GM19328 (cell line): ENCODE measurements around the gene CPED1.
A peak's percentile ranks its signal among the peaks of the same experiment; 100 is the strongest.
"Not testable (repeated sequence)": the region's sequence is repeated elsewhere in the genome, so short reads cannot be mapped to it uniquely, and the experiment has no call there.

Experiments used
- ATAC-seq: cut with Tn5 transposase; IDR thresholded peaks from one replicate; pipeline ENCODE4 v1.9.1; 2021; ENCODE audit warnings: mild to moderate bottlenecking, moderate library complexity; ENCODE audit not compliant: unreplicated experiment

CPED1 gene

DNA sequence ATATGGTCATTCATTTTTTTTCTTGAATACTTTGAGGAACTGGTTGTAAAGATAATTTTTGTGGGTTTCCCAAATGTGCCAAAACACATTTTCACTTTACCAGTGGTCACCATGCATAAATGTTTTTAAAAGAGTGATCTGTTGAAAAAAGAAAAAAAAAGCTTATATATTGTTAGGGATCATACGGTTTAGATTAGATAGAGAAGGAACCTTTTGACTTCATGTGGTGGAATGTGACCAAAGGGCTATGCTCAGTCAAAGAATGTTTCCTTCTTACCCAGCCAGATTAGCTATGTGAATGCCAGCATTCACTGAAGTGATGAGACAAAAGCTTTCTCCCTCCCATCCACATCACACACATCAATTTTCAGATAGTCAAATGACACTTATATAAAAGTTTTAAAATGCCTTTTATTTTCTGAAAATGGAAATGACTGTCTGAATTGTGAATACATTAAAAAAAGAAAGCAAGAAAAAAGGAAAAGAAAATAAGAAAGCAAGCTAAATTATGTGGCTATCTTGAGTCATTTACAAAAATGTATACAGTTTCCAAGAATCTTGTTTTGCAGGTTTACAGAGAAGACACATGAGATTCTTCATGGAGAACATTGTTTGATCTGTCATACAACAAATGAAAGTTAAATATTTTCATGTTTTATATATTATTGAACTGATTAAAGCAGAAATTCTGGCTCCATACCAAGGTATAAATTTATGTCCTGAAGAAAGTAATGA is 8.6 kb upstream of the CPED1 start:
- ATAC-seq, result no peak

DNA sequence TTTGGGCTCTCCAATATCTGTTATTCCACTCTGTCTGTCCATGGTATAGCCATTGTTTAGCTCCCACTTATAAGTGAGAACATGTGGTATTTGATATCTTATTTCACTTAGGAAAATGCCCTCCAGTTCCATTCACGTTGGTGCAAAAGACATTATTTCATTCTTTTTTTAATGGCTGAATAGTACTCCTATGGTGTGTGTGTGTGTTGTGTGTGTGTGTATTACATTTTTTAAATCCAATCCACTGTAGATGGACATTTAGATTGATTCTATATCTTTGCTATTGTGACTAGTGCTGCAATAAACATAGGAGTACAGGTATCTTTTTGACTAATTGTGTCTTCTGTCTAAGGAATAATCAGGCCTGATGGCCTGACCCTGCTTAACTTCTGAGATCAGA is 7.4 kb upstream of the CPED1 start:
- ATAC-seq, result no peak

DNA sequence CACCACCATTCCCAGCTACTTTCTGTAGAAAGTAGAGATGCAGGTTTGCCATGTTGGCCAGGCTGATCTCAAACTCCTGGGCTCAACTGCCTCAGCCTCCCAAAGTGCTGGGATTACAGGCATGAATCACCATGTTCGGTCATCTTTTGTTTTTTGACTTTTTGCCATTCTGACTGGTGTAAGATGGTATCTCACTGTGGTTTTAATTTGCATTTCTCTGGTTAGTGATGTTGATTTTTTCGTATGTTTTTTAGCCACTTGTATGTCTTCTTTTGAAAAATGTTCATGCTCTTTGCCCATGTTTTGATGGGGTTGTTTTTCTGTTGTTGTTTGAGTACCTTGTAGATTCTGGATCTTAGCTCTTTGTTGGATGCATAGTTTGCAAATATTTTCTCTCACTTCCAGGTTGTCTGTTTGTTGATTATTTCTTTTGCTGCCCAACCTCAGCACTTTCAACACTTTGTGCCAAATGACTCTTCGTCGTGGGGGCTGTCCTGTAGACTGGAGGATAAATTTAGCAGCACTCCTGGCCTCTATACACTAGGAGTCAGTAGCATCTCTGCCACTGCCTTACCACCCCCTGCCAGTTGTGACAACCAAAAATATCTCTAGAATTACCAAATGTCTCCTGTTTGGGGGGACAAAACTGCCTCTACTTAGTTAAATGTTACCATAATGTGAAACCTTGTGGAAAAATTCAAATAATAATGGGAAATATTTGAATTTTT is 6.5 kb upstream of the CPED1 start:
- ATAC-seq, result no peak

DNA sequence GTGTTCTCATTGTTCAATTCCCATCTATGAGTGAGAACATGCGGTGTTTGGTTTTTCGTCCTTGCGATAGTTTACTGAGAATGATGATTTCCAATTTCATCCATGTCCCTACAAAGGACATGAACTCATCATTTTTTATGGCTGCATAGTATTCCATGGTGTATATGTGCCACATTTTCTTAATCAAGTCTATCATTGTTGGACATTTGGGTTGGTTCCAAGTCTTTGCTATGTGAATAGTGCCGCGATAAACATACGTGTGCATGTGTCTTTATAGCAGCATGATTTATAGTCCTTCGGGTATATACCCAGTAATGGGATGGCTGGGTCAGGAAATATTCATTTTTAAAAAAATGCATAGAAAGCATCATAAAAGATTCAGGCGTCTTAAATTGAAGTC is 4.9 kb upstream of the CPED1 start:
- ATAC-seq, result not testable (repeated sequence)

DNA sequence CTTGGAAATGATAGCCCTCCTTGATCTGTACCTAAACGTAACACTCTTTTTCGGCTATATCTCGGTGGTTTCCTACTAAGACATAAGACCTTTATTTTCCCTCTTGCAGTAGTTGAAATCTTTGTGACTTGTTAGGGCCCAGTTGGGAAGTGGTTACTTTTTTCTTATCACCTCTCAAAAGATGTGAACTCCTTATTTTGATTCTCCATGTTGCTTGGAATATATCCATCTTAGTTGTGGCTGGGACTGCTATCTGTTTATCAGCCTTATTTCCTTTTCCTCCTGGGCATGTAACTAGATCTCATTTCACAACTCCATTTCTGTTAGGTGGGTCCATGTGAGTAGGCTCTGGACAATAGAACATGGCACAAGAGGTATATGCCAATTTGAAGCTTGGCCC is 4.1 kb upstream of the CPED1 start:
- no peak for ATAC-seq

DNA sequence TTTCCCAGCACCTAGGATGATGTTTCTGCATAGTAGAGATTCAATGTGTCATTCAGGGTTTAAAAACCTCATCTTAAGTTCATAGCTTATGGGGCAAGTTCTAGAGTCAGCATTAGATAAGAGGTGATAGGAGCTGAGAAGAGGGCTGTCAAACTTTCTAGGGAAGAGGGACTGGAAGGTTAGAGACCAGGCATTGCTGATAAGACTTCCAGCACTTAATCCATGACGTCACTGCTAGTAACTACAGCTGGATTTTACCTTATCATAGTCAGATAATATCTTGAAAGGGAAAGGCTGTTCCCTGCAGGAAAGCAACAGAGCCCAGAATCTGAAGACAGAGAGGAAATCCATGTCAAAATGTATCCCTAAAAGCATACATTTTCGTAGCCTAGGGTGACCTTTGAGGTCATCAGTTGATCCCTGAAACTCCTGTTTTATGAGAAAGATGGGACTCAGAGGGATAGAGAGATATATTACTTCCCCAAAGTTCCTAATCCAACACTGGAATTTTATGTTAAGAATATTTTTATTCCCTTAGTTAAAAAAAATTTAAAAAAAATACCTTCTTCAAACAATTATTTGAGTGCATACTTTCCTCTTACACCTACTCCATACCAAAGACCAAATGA is 3.3 kb upstream of the CPED1 start:
- ATAC-seq, result no peak

DNA sequence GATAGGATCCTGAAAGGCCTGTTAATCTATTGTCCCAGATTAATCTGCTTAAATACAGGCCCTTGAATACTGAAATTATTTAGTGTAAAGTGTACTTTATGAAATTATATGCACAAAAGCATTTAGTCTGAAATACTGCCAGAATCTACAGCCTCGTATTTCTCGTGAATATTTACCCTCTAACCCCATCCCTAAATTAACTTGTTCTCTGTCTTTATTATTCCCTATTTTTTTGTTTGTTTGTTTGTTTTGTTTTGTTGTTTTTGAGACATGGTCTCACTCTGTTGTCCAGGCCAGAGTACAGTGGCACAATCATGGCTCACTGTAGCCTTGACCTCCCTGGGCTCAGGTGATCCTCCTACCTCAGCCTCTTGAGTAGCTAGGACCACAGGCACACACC is 2.7 kb upstream of the CPED1 start:
- no peak for ATAC-seq

DNA sequence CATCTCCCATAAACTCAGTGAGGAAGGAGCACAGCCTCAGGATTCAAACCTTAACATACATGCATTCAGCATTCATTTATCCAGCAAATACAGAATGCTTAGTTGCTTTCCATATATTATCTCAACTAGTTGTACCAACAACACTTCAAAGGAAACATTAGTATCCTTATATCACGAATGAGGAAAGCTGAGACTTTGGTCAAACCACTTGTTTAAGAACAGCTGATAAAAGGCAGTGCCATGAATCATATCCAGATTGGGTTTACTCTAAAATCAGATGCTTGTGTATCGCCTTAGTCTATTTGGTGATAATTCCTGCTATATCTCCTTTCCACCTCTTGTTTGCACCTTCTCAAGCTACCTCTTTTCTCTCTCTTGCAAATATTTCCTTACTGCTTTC is 1.9 kb upstream of the CPED1 start:
- ATAC-seq, result no peak

DNA sequence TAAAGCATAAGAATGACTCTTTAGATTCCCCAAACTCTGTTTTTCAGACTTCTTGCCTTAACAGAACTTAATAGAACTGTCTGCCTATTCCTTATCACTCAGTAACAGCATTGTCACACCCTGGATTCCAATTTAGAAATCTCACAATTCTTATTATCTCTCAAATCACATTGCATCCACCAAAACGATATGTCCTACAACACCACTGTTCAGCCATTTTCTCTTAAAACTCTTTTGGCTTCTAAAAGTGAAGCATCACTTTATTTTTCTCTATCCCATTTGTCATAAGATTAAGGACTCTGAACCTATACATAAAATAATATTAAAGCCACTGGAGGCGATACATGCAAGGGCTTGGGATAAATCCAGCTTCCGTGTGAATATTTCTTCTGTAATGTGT is 1.2 kb upstream of the CPED1 start:
- ATAC-seq, result no peak

DNA sequence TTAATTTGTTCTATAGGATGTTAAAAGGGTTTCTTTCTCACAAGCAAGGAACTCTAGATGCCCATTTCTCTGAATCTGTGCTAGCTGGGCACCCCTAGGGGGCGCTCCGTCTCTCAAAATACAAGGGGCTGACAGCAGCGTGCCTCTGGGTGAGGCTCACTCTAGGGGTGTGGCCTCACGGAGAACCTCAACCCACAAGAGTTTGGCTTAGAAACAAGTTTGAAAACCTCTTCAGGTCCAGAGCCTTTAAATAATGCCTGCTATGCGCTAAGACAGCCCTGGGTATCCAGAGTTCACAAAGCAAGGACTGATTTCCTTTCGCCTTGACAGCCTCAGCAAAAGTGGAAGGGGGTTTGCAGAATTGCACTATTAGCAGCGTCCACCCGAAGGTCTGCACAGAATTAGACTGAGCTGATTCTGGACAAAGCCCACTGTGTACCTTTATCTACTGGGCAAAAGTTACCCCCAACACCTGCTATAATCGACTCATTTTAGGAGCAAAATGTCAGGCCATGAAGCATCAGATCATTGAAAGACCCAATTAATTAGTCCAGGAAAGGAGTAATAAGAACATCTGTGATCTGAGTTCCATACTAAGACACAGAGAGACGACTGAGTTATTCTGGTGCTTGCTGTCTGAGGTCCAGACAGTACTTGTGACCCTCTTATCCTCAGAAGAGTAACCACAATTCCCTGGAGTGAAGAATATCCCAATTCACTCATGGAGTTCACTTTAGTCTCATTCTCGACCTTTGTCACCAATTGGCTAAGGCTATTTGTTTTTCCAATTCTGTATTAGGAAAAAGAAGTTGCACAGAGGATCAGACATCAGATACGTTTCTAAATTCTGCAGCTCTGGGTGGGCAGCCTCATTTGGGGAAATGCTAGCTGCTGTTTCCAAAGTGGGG is 574 bp upstream of the CPED1 start:
- ATAC-seq, result peak; percentile 98

DNA sequence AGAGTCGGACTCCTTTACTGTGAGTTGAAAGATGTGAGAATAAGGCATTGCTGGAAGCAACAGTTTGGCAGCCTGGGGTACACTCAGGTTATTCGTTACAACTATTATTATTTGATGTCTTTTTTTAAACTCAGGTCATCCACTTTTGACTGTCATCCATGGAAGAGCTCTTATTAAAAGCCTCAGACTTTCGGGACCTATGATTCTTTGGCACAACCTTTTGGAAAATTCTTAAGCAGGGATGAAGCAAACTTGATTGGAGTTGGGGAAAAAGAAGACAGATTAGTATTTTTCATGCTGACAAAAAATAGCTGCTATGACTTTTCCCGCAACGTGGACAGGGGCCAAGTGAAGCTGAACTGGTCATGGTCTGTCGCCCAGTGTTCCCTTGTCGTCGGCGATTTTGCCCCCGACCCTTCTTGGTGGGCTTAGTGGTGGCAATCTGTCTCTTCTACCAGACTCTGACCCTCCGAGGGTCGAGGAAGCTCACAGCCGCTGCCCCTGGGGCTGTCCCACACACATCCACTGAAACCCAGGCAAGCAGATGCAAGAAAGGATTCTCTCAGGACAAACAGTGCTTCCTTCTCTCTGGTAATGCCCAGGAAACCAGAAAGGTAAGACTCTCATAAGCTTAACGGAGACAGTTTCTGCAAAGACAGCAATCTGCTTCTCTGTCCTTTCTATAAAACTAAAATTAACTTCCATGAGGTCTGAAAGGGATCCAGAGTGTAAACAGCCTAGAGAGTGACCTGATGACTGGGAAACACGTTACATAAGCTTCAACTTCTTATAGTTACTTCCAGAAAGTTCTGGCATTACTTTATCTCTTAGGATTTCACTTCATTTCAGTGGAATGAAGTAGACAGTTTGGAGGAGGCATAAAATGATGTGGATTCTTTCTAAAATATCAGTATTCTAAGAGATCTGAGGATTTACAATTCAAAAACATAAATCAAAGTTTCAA is 1.0 kb downstream of the CPED1 start:
- no peak for ATAC-seq

DNA sequence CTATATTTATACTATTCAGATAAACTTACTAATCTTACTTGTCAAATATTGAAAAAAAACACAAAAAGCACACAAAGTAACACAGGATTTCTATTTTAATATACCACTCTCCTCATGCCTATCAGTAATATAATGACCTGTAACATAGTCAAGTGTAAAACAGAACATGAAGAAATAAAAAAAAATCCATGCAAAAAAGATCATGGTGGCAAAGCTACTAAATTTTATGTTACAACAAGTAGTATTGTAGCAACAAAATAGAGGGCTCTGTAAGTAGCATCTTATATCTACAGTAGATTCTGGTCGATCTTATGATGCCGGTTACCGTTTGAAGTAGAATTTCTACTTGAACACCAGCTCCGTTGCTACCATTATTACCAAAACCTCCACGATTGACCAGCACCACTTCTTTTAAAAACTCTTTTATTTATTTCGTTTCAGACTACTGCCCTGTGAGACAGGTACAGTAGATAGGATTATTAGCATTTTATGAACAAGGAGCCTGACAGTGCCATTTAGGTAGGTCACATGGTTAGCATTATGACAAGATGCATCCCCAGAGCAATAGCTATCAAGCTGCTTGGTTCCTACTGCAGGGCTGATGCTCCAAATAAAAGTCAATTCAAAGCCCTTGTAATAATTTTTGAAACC is 2.1 kb downstream of the CPED1 start:
- ATAC-seq, result no peak

DNA sequence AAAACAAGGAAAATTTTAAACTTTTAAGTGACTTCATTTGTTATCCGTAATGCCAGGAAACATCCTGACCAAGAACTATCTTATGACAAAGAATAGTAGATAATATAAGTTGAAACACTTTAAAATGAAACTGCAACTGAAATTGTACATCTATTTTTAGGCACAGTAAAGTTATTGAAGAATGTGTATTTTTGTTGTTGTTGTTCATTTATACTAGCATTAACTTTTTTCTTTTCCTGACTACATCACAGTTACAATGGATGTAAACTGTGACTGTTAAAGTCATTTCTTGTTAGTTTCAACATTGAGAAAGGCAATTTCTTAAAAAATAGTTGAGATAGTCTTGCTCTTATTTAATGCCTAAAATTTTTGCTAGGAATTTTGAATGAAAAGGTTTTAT is 2.6 kb downstream of the CPED1 start:
- ATAC-seq, result no peak

DNA sequence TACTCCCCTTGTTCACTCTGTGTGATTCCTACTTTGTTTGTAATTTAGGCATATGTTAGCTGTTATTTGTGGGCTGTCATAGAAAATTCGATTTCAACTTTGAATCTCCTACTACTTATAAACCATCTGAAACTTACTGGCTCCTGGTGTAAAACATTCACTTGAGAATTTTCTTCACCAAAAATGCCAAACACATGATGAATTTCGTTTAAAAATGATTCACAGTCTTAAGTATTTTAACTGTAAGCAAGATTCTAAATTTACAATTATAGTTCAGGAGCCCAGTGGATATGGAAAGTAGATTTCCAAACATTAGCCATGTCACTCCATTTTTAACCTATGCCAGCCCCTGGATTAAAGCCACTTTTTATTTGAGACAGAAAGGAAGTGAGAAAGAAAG is 3.1 kb downstream of the CPED1 start:
- ATAC-seq, result no peak

DNA sequence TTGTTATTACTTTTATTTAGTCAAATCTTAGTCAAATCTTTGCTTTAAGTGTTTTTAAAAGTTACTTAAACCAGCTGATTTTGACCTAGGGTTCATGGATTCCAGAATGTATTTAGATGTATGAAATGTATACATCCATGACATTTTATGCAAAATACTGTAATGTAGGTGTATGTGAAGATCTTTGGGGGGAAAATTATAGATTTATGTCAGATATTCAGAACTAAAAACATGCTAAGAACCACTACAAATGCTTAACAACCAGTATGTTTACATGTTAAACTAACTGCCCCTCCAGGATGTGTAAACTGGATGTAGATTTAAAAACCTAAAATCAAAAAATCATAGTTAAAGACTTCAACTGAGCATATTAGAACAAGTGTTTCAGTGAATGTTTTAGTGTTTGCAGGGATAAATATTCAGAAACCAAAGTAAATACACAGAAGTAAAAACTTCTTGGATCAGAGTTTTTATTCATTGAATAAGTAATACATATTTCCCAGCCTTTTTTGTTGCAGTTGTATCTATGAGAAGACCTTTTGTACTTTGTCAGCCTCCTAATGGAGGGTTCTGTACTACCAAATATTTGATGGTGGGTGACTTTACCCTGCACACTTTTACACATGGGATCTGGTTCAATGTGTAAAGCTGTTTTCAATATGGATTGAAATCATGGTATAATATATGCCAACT is 3.9 kb downstream of the CPED1 start:
- no peak for ATAC-seq

DNA sequence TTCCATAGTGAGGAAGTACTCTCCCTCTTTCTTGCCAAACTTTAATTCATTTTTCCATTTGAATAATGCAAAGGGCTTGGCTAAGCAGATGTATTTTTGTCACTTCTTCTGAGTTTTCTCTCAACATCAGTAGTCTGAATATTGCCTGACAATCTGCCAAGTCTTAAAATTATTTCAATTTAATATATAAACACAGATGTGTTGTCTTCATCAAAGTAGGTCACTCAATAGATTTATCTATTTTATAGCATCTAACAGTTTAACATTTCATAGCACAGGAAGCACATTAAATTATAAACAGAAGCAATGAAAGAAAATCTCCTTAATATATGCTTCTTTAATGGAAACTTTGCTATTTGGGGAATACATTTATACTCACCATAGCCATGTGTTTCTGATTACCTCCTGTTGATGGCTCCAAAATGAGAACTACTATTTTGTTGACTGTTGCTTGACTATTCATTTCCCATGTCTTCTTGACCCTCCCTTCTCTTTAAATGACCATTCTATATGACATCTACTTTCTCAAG is 4.5 kb downstream of the CPED1 start:
- no peak for ATAC-seq

DNA sequence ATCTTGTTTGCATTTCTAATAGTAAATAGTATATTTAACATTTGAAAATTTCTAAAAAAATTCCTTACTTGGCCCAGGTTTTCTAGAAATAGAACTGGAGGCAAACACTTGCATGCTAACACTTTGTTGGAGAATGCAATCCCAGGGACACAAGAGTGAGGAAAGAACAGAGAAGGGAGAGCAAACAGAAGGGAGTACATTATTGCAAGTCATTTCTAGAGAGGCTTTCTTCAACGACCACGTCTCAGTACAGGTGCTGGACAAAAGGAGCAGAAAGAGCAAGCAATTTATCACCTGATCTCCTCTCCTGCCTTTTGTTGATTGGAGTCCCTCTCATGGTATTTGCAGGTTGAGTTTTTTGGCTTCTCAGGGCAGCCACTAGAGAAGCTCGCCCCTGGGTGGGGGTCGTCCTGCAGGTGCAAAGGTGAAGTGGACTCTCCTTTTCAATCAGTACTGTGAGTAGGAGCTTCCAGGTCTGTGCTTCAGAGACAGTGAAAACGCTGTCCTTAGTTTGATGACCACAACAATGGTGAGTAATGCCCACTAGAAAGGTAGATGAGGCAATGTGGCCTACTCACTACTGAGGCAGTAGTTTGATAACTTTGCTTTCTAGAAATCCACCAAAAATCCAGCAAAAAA is 5.2 kb downstream of the CPED1 start:
- no peak for ATAC-seq
